ENCODE measurements around the gene GRAMD1B.

Gene GRAMD1B

GRCh38 chr11:123594188-123594901, 164.3 kb downstream of the GRAMD1B start:
- no peak for DNase-seq

GRCh38 chr11:123594921-123595320, 164.9 kb downstream of the GRAMD1B start:
- no peak for DNase-seq

- DNase-seq = no peak
Observed at GRCh38 chr11:123597859-123598258, 167.8 kb downstream of the GRAMD1B start.

GRCh38 chr11:123601136-123601535, 171.1 kb downstream of the GRAMD1B start:
- DNase-seq = no peak

GRCh38 chr11:123601743-123602142, 171.7 kb downstream of the GRAMD1B start:
- DNase-seq = no peak

- DNase-seq = no peak
Observed at GRCh38 chr11:123603666-123604065, 173.6 kb downstream of the GRAMD1B start.

- no peak for DNase-seq
Observed at GRCh38 chr11:123607781-123608180, 177.7 kb downstream of the GRAMD1B start.

GRCh38 chr11:123608371-123608770, 178.3 kb downstream of the GRAMD1B start:
- no peak for DNase-seq

- no peak for DNase-seq
Observed at GRCh38 chr11:123608945-123609344, 178.9 kb downstream of the GRAMD1B start.

GRCh38 chr11:123611698-123612097, 181.6 kb downstream of the GRAMD1B start:
- no peak for DNase-seq

- DNase-seq = no peak
Observed at GRCh38 chr11:123616505-123617198, 186.6 kb downstream of the GRAMD1B start.

- DNase-seq = no peak
Observed at GRCh38 chr11:123622576-123622975, 192.5 kb downstream of the GRAMD1B start.

GRCh38 chr11:123624974-123625373, 194.9 kb downstream of the GRAMD1B start:
- no peak for DNase-seq

- no peak for DNase-seq
Observed at GRCh38 chr11:123628936-123629683, 199.0 kb downstream of the GRAMD1B start.

GRCh38 chr11:123630126-123630608, 200.1 kb downstream of the GRAMD1B start:
- DNase-seq = no peak

GRCh38 chr11:123640029-123640428, 210.0 kb downstream of the GRAMD1B start:
- DNase-seq = no peak

- no peak for DNase-seq
Observed at GRCh38 chr11:123640677-123641494, 210.8 kb downstream of the GRAMD1B start.

- DNase-seq = no peak
Observed at GRCh38 chr11:123641495-123641840, 211.4 kb downstream of the GRAMD1B start.

GRCh38 chr11:123642435-123642834, 212.4 kb downstream of the GRAMD1B start:
- no peak for DNase-seq

- DNase-seq = no peak
Observed at GRCh38 chr11:123645286-123645975, 215.4 kb downstream of the GRAMD1B start.

GRCh38 chr11:123650901-123651300, 220.8 kb downstream of the GRAMD1B start:
- DNase-seq = no peak

GRCh38 chr11:123652599-123652998, 222.5 kb downstream of the GRAMD1B start:
- DNase-seq = no peak

Measured in NCI-H2171 (cell line).